IMR-90 (cell line): ENCODE measurements around the gene CNTN4.

Source experiments
- TF ChIP-seq, protein P1 (sequence below): conservative IDR thresholded peaks from 2 replicates; pipeline ENCODE4 v1.5.1; 2012; ENCODE audit warnings: mild to moderate bottlenecking, low read depth, low read length, improper control_type of control experiment
- TF ChIP-seq, protein P2 (sequence below): fragments of 150-350 bp; IDR thresholded peaks from 2 replicates; pipeline ENCODE4 v1.6.1; 2016; ENCODE audit warnings: low read depth, mild to moderate bottlenecking, low read length, moderate library complexity, borderline replicate concordance

DNA sequence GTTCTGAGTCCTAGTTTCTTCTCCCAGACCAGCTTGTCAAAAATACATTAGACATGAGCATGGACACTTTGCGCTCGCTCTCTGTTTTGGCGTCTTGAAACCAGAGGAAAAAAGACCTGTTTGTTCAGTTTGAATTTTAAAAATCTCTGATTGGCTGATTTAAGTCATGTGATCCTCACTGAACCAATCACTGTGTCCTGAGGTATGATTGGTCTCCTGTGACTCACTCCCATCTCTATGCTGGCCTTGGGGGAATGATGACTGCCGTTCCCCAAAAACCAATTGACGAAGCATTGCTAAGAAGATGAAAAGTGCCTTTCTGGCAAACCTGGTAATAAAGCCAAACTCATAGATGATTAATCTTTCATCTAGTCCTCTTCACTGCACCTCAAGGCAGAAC is 755.0 kb downstream of the CNTN4 start:
- TF ChIP-seq, protein P1, sequence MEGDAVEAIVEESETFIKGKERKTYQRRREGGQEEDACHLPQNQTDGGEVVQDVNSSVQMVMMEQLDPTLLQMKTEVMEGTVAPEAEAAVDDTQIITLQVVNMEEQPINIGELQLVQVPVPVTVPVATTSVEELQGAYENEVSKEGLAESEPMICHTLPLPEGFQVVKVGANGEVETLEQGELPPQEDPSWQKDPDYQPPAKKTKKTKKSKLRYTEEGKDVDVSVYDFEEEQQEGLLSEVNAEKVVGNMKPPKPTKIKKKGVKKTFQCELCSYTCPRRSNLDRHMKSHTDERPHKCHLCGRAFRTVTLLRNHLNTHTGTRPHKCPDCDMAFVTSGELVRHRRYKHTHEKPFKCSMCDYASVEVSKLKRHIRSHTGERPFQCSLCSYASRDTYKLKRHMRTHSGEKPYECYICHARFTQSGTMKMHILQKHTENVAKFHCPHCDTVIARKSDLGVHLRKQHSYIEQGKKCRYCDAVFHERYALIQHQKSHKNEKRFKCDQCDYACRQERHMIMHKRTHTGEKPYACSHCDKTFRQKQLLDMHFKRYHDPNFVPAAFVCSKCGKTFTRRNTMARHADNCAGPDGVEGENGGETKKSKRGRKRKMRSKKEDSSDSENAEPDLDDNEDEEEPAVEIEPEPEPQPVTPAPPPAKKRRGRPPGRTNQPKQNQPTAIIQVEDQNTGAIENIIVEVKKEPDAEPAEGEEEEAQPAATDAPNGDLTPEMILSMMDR: no peak
- TF ChIP-seq, protein P2, sequence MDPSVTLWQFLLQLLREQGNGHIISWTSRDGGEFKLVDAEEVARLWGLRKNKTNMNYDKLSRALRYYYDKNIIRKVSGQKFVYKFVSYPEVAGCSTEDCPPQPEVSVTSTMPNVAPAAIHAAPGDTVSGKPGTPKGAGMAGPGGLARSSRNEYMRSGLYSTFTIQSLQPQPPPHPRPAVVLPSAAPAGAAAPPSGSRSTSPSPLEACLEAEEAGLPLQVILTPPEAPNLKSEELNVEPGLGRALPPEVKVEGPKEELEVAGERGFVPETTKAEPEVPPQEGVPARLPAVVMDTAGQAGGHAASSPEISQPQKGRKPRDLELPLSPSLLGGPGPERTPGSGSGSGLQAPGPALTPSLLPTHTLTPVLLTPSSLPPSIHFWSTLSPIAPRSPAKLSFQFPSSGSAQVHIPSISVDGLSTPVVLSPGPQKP: no peak
